ENCODE results near the gene ANKRD37. TPM values are rescaled to one million over a fixed set of nuclear protein-coding genes. Genes with fewer than 3 reads are reported as not detected.

The ANKRD37 gene
- total RNA-seq, 1 donor from 2014 or later = 18.3 TPM

GRCh38 chr4:185384930-185385331 lies 11.7 kb upstream of the ANKRD37 start:
- no peak for TF ChIP-seq CTCF (IDR thresholded peaks at IDR 0.05)
- H3K27ac Mint-ChIP-seq (ENCODE audit: unreplicated experiment) = peak overlapping the region; percentile 53
- peaks cover 29% of the 10 kb centered on the region for H3K4me1 Mint-ChIP-seq (ENCODE audit: low read depth)
- no peak overlapping the region for H3K4me3 Mint-ChIP-seq (ENCODE audit: unreplicated experiment)
- peaks cover 14% of the 10 kb centered on the region for H3K36me3 Mint-ChIP-seq (ENCODE audit: low read depth)
- no peaks in the 10 kb centered on the region for H3K27me3 Mint-ChIP-seq (ENCODE audit: low read depth)
- H3K9me3 Mint-ChIP-seq (ENCODE audit: low read depth) = peaks cover 11% of the 10 kb centered on the region
- DNase-seq (ENCODE audit: low spot score) = no peak

GRCh38 chr4:185387957-185388356 lies 8.7 kb upstream of the ANKRD37 start:
- no peak for TF ChIP-seq CTCF (IDR thresholded peaks at IDR 0.05)
- Mint-ChIP-seq H3K27me3 (ENCODE audit: low read depth) (no peaks in the 10 kb centered on the region), H3K27ac (ENCODE audit: unreplicated experiment) (no peak overlapping the region), H3K36me3 (ENCODE audit: low read depth) (peaks cover 2% of the 10 kb centered on the region), H3K4me3 (ENCODE audit: unreplicated experiment) (no peak overlapping the region), H3K4me1 (ENCODE audit: low read depth) (peaks cover 30% of the 10 kb centered on the region), H3K9me3 (ENCODE audit: low read depth) (peaks cover 3% of the 10 kb centered on the region)
- DNase-seq (ENCODE audit: low spot score) = no peak

- no peak overlapping the region for H3K27ac Mint-ChIP-seq (ENCODE audit: unreplicated experiment)
- H3K27me3 Mint-ChIP-seq (ENCODE audit: low read depth) = no peaks in the 10 kb centered on the region
- no peak for DNase-seq (ENCODE audit: low spot score)
- peaks cover 3% of the 10 kb centered on the region for H3K9me3 Mint-ChIP-seq (ENCODE audit: low read depth)
- peaks cover 21% of the 10 kb centered on the region for H3K4me1 Mint-ChIP-seq (ENCODE audit: low read depth)
- peaks cover 2% of the 10 kb centered on the region for H3K36me3 Mint-ChIP-seq (ENCODE audit: low read depth)
- no peak overlapping the region for H3K4me3 Mint-ChIP-seq (ENCODE audit: unreplicated experiment)
- no peak for TF ChIP-seq CTCF (IDR thresholded peaks at IDR 0.05)
Measured at GRCh38 chr4:185390941-185391340, 5.7 kb upstream of the ANKRD37 start.

- Mint-ChIP-seq H3K36me3 (ENCODE audit: low read depth) (peaks cover 2% of the 10 kb centered on the region), H3K27ac (ENCODE audit: unreplicated experiment) (no peak overlapping the region), H3K9me3 (ENCODE audit: low read depth) (peaks cover 3% of the 10 kb centered on the region), H3K4me3 (ENCODE audit: unreplicated experiment) (no peak overlapping the region), H3K27me3 (ENCODE audit: low read depth) (no peaks in the 10 kb centered on the region), H3K4me1 (ENCODE audit: low read depth) (peaks cover 23% of the 10 kb centered on the region)
- no peak for DNase-seq (ENCODE audit: low spot score)
- TF ChIP-seq CTCF (IDR thresholded peaks at IDR 0.05) = no peak
Measured at GRCh38 chr4:185392156-185392555, 4.5 kb upstream of the ANKRD37 start.

- peak overlapping the region; percentile 13 for H3K4me3 Mint-ChIP-seq (ENCODE audit: unreplicated experiment)
- DNase-seq (ENCODE audit: low spot score) = no peak
- H3K27me3 Mint-ChIP-seq (ENCODE audit: low read depth) = no peaks in the 10 kb centered on the region
- peaks cover 8% of the 10 kb centered on the region for H3K36me3 Mint-ChIP-seq (ENCODE audit: low read depth)
- H3K27ac Mint-ChIP-seq (ENCODE audit: unreplicated experiment) = peak overlapping the region; percentile 93
- H3K9me3 Mint-ChIP-seq (ENCODE audit: low read depth) = peaks cover 3% of the 10 kb centered on the region
- H3K4me1 Mint-ChIP-seq (ENCODE audit: low read depth) = peaks cover 48% of the 10 kb centered on the region
- TF ChIP-seq CTCF (IDR thresholded peaks at IDR 0.05) = no peak
Measured at GRCh38 chr4:185394568-185395237, 1.9 kb upstream of the ANKRD37 start.

Data from chondrocyte (in vitro differentiated cells).